Measurements from ENCODE around the gene NAA15.

DNA sequence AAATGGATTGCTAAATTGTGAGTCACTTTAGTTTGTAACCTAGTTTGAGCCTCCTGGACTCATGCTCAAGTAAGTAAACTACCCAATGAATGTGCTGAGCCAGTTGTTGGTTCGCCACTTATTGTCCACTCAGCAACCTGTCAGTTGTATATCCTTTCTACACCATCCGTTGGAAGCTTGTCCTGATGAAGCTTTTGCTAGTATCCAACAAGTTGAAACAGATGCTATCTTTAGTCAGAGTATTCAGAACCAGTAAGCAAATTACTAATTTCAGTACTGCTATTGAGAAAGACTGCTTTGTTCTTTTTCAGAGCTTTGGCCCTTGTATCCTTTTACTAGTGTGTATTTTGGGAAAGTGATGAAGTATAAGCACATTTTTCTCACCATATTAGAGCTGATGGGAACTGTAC is 4.3 kb upstream of the NAA15 start:
- TF ChIP-seq, protein P1, sequence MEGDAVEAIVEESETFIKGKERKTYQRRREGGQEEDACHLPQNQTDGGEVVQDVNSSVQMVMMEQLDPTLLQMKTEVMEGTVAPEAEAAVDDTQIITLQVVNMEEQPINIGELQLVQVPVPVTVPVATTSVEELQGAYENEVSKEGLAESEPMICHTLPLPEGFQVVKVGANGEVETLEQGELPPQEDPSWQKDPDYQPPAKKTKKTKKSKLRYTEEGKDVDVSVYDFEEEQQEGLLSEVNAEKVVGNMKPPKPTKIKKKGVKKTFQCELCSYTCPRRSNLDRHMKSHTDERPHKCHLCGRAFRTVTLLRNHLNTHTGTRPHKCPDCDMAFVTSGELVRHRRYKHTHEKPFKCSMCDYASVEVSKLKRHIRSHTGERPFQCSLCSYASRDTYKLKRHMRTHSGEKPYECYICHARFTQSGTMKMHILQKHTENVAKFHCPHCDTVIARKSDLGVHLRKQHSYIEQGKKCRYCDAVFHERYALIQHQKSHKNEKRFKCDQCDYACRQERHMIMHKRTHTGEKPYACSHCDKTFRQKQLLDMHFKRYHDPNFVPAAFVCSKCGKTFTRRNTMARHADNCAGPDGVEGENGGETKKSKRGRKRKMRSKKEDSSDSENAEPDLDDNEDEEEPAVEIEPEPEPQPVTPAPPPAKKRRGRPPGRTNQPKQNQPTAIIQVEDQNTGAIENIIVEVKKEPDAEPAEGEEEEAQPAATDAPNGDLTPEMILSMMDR (IDR thresholded peaks at IDR 0.05; ENCODE audit: insufficient read depth, low read length), result no peak
- TF ChIP-seq POLR2AphosphoS5 (IDR thresholded peaks at IDR 0.05; ENCODE audit: low read depth) (no peak), SPI1 (IDR thresholded peaks at IDR 0.05; ENCODE audit: borderline replicate concordance, low read depth) (no peak)
- TF ChIP-seq, protein P2, sequence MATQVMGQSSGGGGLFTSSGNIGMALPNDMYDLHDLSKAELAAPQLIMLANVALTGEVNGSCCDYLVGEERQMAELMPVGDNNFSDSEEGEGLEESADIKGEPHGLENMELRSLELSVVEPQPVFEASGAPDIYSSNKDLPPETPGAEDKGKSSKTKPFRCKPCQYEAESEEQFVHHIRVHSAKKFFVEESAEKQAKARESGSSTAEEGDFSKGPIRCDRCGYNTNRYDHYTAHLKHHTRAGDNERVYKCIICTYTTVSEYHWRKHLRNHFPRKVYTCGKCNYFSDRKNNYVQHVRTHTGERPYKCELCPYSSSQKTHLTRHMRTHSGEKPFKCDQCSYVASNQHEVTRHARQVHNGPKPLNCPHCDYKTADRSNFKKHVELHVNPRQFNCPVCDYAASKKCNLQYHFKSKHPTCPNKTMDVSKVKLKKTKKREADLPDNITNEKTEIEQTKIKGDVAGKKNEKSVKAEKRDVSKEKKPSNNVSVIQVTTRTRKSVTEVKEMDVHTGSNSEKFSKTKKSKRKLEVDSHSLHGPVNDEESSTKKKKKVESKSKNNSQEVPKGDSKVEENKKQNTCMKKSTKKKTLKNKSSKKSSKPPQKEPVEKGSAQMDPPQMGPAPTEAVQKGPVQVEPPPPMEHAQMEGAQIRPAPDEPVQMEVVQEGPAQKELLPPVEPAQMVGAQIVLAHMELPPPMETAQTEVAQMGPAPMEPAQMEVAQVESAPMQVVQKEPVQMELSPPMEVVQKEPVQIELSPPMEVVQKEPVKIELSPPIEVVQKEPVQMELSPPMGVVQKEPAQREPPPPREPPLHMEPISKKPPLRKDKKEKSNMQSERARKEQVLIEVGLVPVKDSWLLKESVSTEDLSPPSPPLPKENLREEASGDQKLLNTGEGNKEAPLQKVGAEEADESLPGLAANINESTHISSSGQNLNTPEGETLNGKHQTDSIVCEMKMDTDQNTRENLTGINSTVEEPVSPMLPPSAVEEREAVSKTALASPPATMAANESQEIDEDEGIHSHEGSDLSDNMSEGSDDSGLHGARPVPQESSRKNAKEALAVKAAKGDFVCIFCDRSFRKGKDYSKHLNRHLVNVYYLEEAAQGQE (IDR thresholded peaks at IDR 0.05; ENCODE audit: insufficient replicate concordance, low read depth), result no peak

Data from HL-60 (cell line).